Stomach (tissue), 9 donors: ENCODE measurements around the gene FHOD3. TPM values are rescaled to one million over a fixed set of nuclear protein-coding genes. Genes with fewer than 3 reads are reported as not detected.
A peak's percentile ranks its signal among the peaks of the same experiment; 100 is the strongest.

Experiments
- DNase-seq, 2 donors: peaks; one replicate each; pipeline versions ENCODE4 v3.0.0 to v3.0.0-alpha.2; 2013 to 2019
- H3K27ac ChIP-seq, 5 donors: fragments of 200-600 bp in 4 of 5; sonication (generic) in 4 of 5; one replicate each; pipeline ENCODE4 v1.5.1; 2013 to 2019; ENCODE audit warnings: mild to moderate bottlenecking in 1 of 5, moderate library complexity in 1 of 5
- H3K27me3 ChIP-seq, 3 donors: fragments of 200-600 bp; sonication (generic); one replicate each; pipeline ENCODE4 v1.5.1; 2017 to 2019; ENCODE audit warnings: mixed run types in 1 of 3
- H3K36me3 ChIP-seq, 4 donors: fragments of 200-600 bp; sonication (generic); 1 replicate in 3 of 4; 2 replicates in 1 of 4; pipeline ENCODE4 v1.5.1; 2016 to 2019
- H3K4me1 ChIP-seq, 4 donors: fragments of 200-600 bp; sonication (generic); one replicate each; pipeline ENCODE4 v1.5.1; 2016 to 2019
- H3K4me3 ChIP-seq, 4 donors: fragments of 200-600 bp; sonication (generic) in 3 of 4; one replicate each; pipeline ENCODE4 v1.5.1; 2016 to 2019; ENCODE audit warnings: mild to moderate bottlenecking in 1 of 4
- H3K9me3 ChIP-seq, 4 donors: fragments of 200-600 bp; sonication (generic); one replicate each; pipeline ENCODE4 v1.5.1; 2016 to 2019
- EP300 ChIP-seq: sonication (generic); formaldehyde crosslinking; IDR thresholded peaks from one replicate; pipeline ENCODE4 v1.6.1; 2017; ENCODE audit warnings: antibody characterized with exemption
- POLR2A ChIP-seq, 4 donors: fragments of 450-650 bp; IDR thresholded peaks; one replicate each; pipeline ENCODE4 v1.6.1; 2016; ENCODE audit warnings: antibody characterized with exemption in 4 of 4, control low read depth in 2 of 4, mild to moderate bottlenecking in 1 of 4, moderate library complexity in 1 of 4
- POLR2AphosphoS5 ChIP-seq, 3 donors: sonication (generic); formaldehyde crosslinking; IDR thresholded peaks; one replicate each; pipeline ENCODE4 v1.6.1; 2016; ENCODE audit warnings: antibody characterized with exemption in 3 of 3
- WGBS, 5 donors: extraction: QIAGEN DNeasy Blood & Tissue Kit in 3 of 5; methylation state at CpG; one replicate each; pipeline versions ENCODE4 v1.1.5 to v1.1.7; 2013 to 2018; 5-methylcytosine and 5-hydroxymethylcytosine counted together
- intact Hi-C: fragments of 100-400 bp; cut with DNase I; formaldehyde crosslinking; loops from one replicate; pipeline ENCODE4 v1.15.1; 2023; ENCODE audit warnings: low total_unique reads
- polyA plus RNA-seq, 3 donors: library from polyadenylated mRNA; stranded (reverse); fragments of 200-250 nt; gene quantifications; one replicate each; pipeline ENCODE4 v1.2.3, GENCODE V29; 2013
- total RNA-seq, 5 donors: library from RNA; depleted of rRNA; stranded (reverse); fragments of >200 nt; gene quantifications; one replicate each; pipeline versions ENCODE4 v1.1.0 to v1.2.3, GENCODE V29; 2014 to 2016
- TF ChIP-seq, protein P1 (sequence below), 7 experiments: fragments of 450-650 bp in 4 of 7; fragments of 200-600 bp in 3 of 7; sonication (generic) in 3 of 7; IDR thresholded peaks; one replicate each; pipeline ENCODE4 v1.5.1; 2016 to 2019; ENCODE audit warnings: antibody characterized with exemption in 7 of 7, control low read depth in 2 of 7, mild to moderate bottlenecking in 1 of 7
- donor health status: healthy with polysubstance abuse.
- donor health status: Bipolar disorder and iron deficiency.
- donor health status: healthy.

FHOD3 gene
- total and polyA plus RNA-seq, 8 donors: under 0.01 to 9.1 (median 4.6) TPM

DNA sequence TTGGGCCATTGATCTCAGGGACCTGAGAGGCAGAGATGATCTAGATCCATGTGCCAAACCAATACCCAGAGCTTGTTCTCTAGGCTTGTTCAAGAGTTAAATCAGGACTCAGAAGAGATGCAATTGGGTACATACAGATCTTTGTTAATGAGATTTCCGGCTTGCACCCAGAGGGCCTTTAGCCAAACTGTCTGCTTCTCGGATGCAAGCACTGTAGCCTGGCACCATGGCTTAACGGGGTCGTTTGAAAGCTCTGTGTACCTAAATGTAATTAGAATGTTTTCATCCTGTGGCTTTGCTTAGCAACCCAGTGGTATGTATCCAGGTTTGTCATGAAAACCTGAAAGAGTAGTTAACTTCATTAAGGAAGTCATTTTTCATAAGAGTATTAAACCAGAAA lies 437.1 kb downstream of the FHOD3 start:
- H3K27ac ChIP-seq: no peak overlapping the region
- no peaks in the 10 kb centered on the region for H3K36me3 ChIP-seq
- H3K9me3 ChIP-seq: peaks cover 0 to 12% (median 6%) of the 10 kb centered on the region in 4 donors
- H3K4me3 ChIP-seq: no peak overlapping the region
- intact Hi-C loops: no loop called here
- WGBS, 5 donors: 66 to 82% (median 77%) methylated on average over 4 of the region's 4 CpGs
- peak in 1 of 2 donors; percentile 59 for DNase-seq
- no peaks in the 10 kb centered on the region for H3K27me3 ChIP-seq
- TF ChIP-seq EP300: no peak
- no peak for TF ChIP-seq POLR2A (IDR thresholded peaks at IDR 0.05)
- TF ChIP-seq, protein P1, sequence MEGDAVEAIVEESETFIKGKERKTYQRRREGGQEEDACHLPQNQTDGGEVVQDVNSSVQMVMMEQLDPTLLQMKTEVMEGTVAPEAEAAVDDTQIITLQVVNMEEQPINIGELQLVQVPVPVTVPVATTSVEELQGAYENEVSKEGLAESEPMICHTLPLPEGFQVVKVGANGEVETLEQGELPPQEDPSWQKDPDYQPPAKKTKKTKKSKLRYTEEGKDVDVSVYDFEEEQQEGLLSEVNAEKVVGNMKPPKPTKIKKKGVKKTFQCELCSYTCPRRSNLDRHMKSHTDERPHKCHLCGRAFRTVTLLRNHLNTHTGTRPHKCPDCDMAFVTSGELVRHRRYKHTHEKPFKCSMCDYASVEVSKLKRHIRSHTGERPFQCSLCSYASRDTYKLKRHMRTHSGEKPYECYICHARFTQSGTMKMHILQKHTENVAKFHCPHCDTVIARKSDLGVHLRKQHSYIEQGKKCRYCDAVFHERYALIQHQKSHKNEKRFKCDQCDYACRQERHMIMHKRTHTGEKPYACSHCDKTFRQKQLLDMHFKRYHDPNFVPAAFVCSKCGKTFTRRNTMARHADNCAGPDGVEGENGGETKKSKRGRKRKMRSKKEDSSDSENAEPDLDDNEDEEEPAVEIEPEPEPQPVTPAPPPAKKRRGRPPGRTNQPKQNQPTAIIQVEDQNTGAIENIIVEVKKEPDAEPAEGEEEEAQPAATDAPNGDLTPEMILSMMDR (IDR thresholded peaks at IDR 0.05): no peak
- no peak for TF ChIP-seq POLR2AphosphoS5 (IDR thresholded peaks at IDR 0.05)
- no peaks in the 10 kb centered on the region for H3K4me1 ChIP-seq

GRCh38 chr18:36735130-36735529 lies 437.6 kb downstream of the FHOD3 start:
- TF ChIP-seq EP300: no peak
- no peak for TF ChIP-seq POLR2A (IDR thresholded peaks at IDR 0.05)
- TF ChIP-seq, protein P1 (IDR thresholded peaks at IDR 0.05): no peak
- H3K27me3 ChIP-seq: no peaks in the 10 kb centered on the region
- no peak overlapping the region for H3K27ac ChIP-seq
- intact Hi-C loops: no loop called here
- no peak overlapping the region for H3K4me3 ChIP-seq
- H3K4me1 ChIP-seq: no peaks in the 10 kb centered on the region
- DNase-seq: peak in 1 of 2 donors; percentile 18
- 62 to 96% (median 95%) methylated on average over 2 of the region's 2 CpGs for WGBS, 5 donors
- peaks cover 0 to 12% (median 6%) of the 10 kb centered on the region in 4 donors for H3K9me3 ChIP-seq
- H3K36me3 ChIP-seq: no peaks in the 10 kb centered on the region

- Histone ChIP-seq H3K4me3 (no peak overlapping the region), H3K36me3 (no peaks in the 10 kb centered on the region), H3K4me1 (no peaks in the 10 kb centered on the region), H3K9me3 (peaks cover 0 to 12% (median 6%) of the 10 kb centered on the region in 4 donors), H3K27me3 (no peaks in the 10 kb centered on the region), H3K27ac (no peak overlapping the region)
- no peak for TF ChIP-seq POLR2A (IDR thresholded peaks at IDR 0.05)
- TF ChIP-seq, protein P1 (IDR thresholded peaks at IDR 0.05): no peak
- TF ChIP-seq POLR2AphosphoS5 (IDR thresholded peaks at IDR 0.05): no peak
- no peak for TF ChIP-seq EP300
- no peak for DNase-seq
- 82 to 89% (median 87%) methylated on average over 5 to 6 of the region's 6 CpGs for WGBS, 5 donors
- intact Hi-C loops: no loop called here
Measured at GRCh38 chr18:36736094-36736493, 438.6 kb downstream of the FHOD3 start.

GRCh38 chr18:36737316-36737715 lies 439.8 kb downstream of the FHOD3 start:
- WGBS, 5 donors: 86 to 88% (median 87%) methylated on average over 3 of the region's 3 CpGs
- H3K36me3 ChIP-seq: no peaks in the 10 kb centered on the region
- TF ChIP-seq POLR2AphosphoS5 (IDR thresholded peaks at IDR 0.05) (no peak), POLR2A (IDR thresholded peaks at IDR 0.05) (no peak), EP300 (no peak)
- TF ChIP-seq, protein P1 (IDR thresholded peaks at IDR 0.05): no peak
- no peak for DNase-seq
- peaks cover 0 to 9% (median 4%) of the 10 kb centered on the region in 4 donors for H3K9me3 ChIP-seq
- H3K4me3 ChIP-seq: no peak overlapping the region
- no peaks in the 10 kb centered on the region for H3K4me1 ChIP-seq
- intact Hi-C loops: no loop called here
- no peak overlapping the region for H3K27ac ChIP-seq
- H3K27me3 ChIP-seq: no peaks in the 10 kb centered on the region
